Sigmoid colon (tissue), 4 donors: Measurements from ENCODE around the gene FAHD2B.
"Not testable (repeated sequence)": the region's sequence is repeated elsewhere in the genome, so short reads cannot be mapped to it uniquely, and the experiment has no call there.

ENCODE experiments used
- POLR2A ChIP-seq, 2 donors: fragments of 450-650 bp; IDR thresholded peaks; one replicate each; pipeline ENCODE4 v1.6.1; 2016; ENCODE audit warnings: antibody characterized with exemption in 2 of 2, mild to moderate bottlenecking in 2 of 2, moderate library complexity in 2 of 2
- POLR2AphosphoS5 ChIP-seq, 4 donors: sonication (generic); formaldehyde crosslinking; IDR thresholded peaks; one replicate each; pipeline ENCODE4 v1.6.1; 2017; ENCODE audit warnings: antibody characterized with exemption in 4 of 4
- TF ChIP-seq, protein P1 (sequence below), 4 experiments: fragments of 450-650 bp in 3 of 4; fragments of 200-600 bp in 1 of 4; IDR thresholded peaks; one replicate each; pipeline ENCODE4 v1.5.1; 2016 to 2019; ENCODE audit warnings: antibody characterized with exemption in 4 of 4, mild to moderate bottlenecking in 3 of 4, moderate library complexity in 2 of 4

DNA sequence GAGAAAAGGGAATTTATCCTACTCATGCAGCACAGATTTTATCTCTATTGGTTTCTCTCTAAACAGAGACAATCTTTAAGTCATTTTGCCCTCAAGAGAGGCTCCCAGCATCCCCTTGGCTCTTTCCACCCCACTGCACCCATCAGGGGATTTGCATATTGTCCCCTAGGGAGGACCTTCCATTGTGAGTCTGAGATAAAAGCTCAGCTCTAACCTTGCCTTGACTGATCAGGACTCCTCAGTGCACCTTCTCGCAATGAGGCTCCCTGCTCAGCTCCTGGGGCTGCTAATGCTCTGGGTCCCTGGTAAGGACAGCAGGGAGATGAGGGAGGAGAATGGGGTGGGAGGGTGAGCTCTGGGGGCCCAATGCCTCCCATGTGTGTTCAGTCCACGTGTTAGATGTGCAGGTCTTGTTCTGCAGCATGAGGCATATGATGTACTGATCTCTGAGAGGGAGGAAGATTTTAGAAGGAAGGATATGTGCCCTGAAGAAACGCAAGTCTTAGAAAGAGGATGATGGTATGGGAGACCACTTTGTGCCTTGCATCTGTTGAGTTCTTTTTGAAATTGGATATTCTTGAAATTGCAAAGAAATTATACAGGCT lies 48.7 kb downstream of the FAHD2B start:
- TF ChIP-seq POLR2A, POLR2AphosphoS5 (IDR thresholded peaks at IDR 0.05): not testable (repeated sequence)
- TF ChIP-seq, protein P1, sequence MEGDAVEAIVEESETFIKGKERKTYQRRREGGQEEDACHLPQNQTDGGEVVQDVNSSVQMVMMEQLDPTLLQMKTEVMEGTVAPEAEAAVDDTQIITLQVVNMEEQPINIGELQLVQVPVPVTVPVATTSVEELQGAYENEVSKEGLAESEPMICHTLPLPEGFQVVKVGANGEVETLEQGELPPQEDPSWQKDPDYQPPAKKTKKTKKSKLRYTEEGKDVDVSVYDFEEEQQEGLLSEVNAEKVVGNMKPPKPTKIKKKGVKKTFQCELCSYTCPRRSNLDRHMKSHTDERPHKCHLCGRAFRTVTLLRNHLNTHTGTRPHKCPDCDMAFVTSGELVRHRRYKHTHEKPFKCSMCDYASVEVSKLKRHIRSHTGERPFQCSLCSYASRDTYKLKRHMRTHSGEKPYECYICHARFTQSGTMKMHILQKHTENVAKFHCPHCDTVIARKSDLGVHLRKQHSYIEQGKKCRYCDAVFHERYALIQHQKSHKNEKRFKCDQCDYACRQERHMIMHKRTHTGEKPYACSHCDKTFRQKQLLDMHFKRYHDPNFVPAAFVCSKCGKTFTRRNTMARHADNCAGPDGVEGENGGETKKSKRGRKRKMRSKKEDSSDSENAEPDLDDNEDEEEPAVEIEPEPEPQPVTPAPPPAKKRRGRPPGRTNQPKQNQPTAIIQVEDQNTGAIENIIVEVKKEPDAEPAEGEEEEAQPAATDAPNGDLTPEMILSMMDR (IDR thresholded peaks at IDR 0.05), result not testable (repeated sequence)
